Lower leg skin (tissue), 3 donors: ENCODE results near the gene FJX1.

Experiments
- POLR2A ChIP-seq, 2 donors: fragments of 450-650 bp; IDR thresholded peaks; one replicate each; pipeline ENCODE4 v1.6.1; 2016 to 2017; ENCODE audit warnings: antibody characterized with exemption in 2 of 2, mild to moderate bottlenecking in 1 of 2, moderate library complexity in 1 of 2
- TF ChIP-seq, protein P1 (sequence below), 3 donors: fragments of 450-650 bp; IDR thresholded peaks; one replicate each; pipeline ENCODE4 v1.5.1; 2016; ENCODE audit warnings: antibody characterized with exemption in 3 of 3, mild to moderate bottlenecking in 3 of 3, moderate library complexity in 2 of 3

DNA sequence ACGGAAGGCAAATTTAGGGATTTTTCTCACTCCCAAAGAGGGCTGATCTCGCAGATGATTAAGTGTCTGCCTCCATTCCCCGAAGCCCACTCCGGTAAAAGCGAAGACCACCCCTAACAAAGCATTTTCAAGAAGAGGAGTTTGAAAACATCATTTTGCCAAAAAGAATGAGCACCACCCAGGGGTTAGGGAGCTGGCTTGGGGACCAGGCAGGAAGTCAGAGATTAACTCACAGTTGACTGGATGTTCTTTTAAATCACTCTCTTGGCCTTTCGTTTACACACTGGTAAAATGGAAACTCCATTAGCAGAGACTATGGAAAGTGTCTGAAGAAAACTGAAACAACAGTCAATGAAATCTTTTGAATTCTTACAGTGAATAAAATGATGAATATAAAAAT lies 36.5 kb downstream of the FJX1 start:
- TF ChIP-seq, protein P1, sequence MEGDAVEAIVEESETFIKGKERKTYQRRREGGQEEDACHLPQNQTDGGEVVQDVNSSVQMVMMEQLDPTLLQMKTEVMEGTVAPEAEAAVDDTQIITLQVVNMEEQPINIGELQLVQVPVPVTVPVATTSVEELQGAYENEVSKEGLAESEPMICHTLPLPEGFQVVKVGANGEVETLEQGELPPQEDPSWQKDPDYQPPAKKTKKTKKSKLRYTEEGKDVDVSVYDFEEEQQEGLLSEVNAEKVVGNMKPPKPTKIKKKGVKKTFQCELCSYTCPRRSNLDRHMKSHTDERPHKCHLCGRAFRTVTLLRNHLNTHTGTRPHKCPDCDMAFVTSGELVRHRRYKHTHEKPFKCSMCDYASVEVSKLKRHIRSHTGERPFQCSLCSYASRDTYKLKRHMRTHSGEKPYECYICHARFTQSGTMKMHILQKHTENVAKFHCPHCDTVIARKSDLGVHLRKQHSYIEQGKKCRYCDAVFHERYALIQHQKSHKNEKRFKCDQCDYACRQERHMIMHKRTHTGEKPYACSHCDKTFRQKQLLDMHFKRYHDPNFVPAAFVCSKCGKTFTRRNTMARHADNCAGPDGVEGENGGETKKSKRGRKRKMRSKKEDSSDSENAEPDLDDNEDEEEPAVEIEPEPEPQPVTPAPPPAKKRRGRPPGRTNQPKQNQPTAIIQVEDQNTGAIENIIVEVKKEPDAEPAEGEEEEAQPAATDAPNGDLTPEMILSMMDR (IDR thresholded peaks at IDR 0.05) = no peak
- TF ChIP-seq POLR2A (IDR thresholded peaks at IDR 0.05) = no peak
